BJ (cell line): ENCODE results near the gene USP3. TPM values are rescaled to one million over a fixed set of nuclear protein-coding genes. Genes with fewer than 3 reads are reported as not detected.

Experiments
- CTCF ChIA-PET: fragments of 350-600 bp; formaldehyde crosslinking; extraction: SDS; loops from one replicate; lab custom pipeline; 2021; ENCODE audit warnings: antibody characterized with exemption, inconsistent platforms; lab: Yijun Ruan, JAX
- POLR2A ChIA-PET: fragments of 300-600 bp; sonication (Branson Sonifier 250); formaldehyde crosslinking; extraction: SDS; loops from one replicate; lab custom pipeline; 2021; ENCODE audit warnings: antibody characterized with exemption; lab: Charles Lee
- DNase-seq: peaks from one replicate; pipeline ENCODE4 v3.0.0-alpha.2; 2011; ENCODE audit warnings: low read depth
- H3K27me3 ChIP-seq: 2 replicates; pipeline ENCODE4 v1.6.0; 2011; ENCODE audit warnings: low read length; ENCODE audit not compliant: control insufficient read depth, insufficient read depth
- H3K36me3 ChIP-seq: 2 replicates; pipeline ENCODE4 v1.5.1; 2011; ENCODE audit warnings: low read length; ENCODE audit not compliant: control insufficient read depth, insufficient read depth
- H3K4me3 ChIP-seq: 2 replicates; pipeline ENCODE4 v1.5.1; 2011; ENCODE audit warnings: low read depth, mild to moderate bottlenecking, control low read depth, low read length
- CTCF ChIP-seq: IDR thresholded peaks from 2 replicates; pipeline ENCODE4 v1.5.1; 2011; ENCODE audit warnings: low read depth, mild to moderate bottlenecking, control low read depth, inconsistent platforms, low read length, moderate library complexity; ENCODE audit not compliant: insufficient read depth
- polyA plus RNA-seq: library from polyadenylated mRNA; depleted of rRNA; stranded (reverse); fragments of >200 nt; gene quantifications from 2 replicates; pipeline ENCODE4 v1.2.3, GENCODE V29; 2011

USP3 gene
- polyA plus RNA-seq, 1 experiment = 13.3 TPM

DNA sequence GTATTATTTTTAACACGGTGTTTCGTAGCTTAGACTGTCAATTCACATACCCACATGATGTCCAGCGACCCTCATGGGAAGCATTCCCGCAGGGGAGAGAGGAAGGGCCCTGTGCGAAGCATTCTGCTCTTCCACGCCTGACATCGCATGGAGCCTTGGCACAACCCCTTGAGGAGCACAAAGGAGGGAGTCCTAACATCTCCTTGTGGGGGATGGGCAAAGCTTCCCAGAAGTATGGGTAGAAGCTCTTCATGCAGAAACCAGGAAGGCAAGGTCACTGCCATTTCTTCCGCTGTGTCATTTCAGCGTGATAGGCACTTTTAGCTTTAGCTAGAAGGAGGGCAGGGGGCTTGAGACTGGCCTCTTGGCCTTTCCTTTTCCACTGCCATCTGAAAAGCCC lies 28.7 kb upstream of the USP3 start:
- no peak overlapping the region for H3K4me3 ChIP-seq
- ChIA-PET CTCF (interaction anchor here (0.6 to 6.1 kb wide), 6 partner anchors 9 to 688 kb away, joined by 3 to 34 read pairs (median 8); partner anchors contain the start of gene USP3), POLR2A (no interaction called here)
- no peaks in the 10 kb centered on the region for H3K27me3 ChIP-seq
- H3K36me3 ChIP-seq = no peaks in the 10 kb centered on the region
- TF ChIP-seq CTCF = no peak
- no peak for DNase-seq

DNA sequence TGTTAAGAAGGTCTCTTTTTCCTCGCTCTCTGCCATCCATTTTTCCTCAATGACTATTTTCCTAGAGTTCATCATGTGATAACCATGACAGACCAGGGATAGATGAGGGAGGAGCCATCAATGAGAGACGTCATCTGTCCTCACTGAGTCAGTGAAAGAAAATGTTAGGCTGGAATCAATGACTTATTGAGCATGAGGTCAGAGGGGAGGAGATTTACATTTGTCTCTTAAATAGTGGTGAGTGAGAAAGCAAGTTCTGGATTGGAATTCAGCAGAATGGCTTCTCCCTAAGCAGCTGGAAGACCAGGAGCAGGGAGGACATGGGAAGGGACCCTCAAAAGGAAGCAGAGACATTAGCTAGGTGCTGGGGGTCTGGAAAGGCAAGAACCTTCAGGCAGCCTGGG lies 28.2 kb upstream of the USP3 start:
- peak; percentile 87 for DNase-seq
- POLR2A ChIA-PET = no interaction called here
- CTCF ChIA-PET = interaction anchor here (0.6 to 6.1 kb wide), 6 partner anchors 10 to 688 kb away, joined by 3 to 34 read pairs (median 8); partner anchors contain the start of gene USP3
- no peaks in the 10 kb centered on the region for H3K36me3 ChIP-seq
- H3K4me3 ChIP-seq = no peak overlapping the region
- no peak for TF ChIP-seq CTCF
- H3K27me3 ChIP-seq = no peaks in the 10 kb centered on the region

DNA sequence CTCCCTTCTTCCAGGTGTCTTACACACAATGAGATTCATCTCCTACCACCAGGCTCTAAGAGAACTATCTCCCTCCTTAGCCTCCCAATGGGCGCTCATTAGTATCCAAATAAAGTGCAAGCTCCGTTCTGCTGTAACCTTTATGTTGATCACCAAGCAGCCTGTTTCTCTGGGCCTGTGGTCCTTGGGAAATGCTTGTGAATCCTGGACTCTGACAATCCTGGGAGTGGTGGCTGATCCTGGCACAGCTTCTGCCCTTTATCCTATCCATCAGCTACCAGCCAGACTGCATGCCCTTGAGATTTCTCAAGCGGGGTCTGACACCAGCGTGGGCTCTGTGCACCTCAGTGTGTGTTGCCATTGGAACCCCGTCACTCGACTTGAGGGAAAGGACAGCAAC lies 26.1 kb upstream of the USP3 start:
- Histone ChIP-seq H3K4me3 (no peak overlapping the region), H3K27me3 (no peaks in the 10 kb centered on the region), H3K36me3 (no peaks in the 10 kb centered on the region)
- ChIA-PET POLR2A (no interaction called here), CTCF (interaction anchor here (3.2 to 6.1 kb wide), 2 partner anchors 9 to 12 kb away, joined by 21 to 34 read pairs; no protein-coding TSS in a partner anchor)
- no peak for TF ChIP-seq CTCF
- no peak for DNase-seq

- Histone ChIP-seq H3K27me3 (no peaks in the 10 kb centered on the region), H3K4me3 (no peak overlapping the region), H3K36me3 (no peaks in the 10 kb centered on the region)
- CTCF ChIA-PET = interaction anchor here (6.1 kb wide), 1 partner anchor 14 kb away, joined by 34 read pairs; no protein-coding TSS in a partner anchor
- no peak for TF ChIP-seq CTCF
- POLR2A ChIA-PET = no interaction called here
- DNase-seq = no peak
Measured at GRCh38 chr15:63480441-63480821, 24.0 kb upstream of the USP3 start.

DNA sequence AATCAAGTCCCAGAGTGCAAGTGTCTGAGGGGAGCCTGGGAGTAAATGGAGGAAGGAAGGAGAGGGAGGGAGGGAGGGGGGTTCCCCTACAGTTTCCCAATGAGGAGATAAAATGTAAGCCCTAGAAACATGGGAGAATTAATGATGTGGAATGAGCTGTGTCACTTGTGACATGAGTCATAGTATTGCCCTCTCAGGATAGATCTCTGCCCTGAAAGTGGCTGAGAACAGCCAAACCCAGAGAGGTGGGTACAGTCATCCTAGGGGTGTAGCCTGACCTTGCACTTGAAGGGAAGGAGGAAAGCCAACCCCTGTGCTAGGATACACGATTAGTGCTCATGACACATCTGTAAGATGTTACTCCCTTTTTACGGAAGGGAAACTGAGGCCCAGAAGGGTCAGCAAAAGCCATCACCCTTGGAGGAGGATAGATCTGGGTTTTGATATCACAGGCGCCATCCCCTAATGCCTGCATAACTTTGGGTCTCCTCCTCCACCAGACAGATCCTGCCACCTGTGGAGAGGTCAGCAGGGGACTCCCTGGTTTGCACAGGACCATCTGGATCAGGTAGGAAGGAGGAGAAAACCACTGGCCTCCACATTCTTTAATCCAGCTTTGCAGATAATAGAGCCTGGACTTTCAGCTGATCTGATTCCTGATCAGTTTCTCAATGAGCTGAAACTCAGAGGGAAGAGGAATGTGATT lies 23.1 kb upstream of the USP3 start:
- no peaks in the 10 kb centered on the region for H3K36me3 ChIP-seq
- POLR2A ChIA-PET = no interaction called here
- CTCF ChIA-PET = interaction anchor here (1.0 to 1.8 kb wide), 2 partner anchors 9 to 29 kb away, joined by 3 to 4 read pairs; no protein-coding TSS in a partner anchor

More for the DNA sequence above, 23.1 kb upstream of the USP3 start:
- DNase-seq = no peak
- H3K4me3 ChIP-seq = no peak overlapping the region
- no peak for TF ChIP-seq CTCF
- H3K27me3 ChIP-seq = no peaks in the 10 kb centered on the region
